Transverse colon (tissue), 4 donors: ENCODE measurements around the gene ZNF324.

Experiments used
- EP300 ChIP-seq: sonication (generic); formaldehyde crosslinking; IDR thresholded peaks from one replicate; pipeline ENCODE4 v1.6.1; 2017; ENCODE audit warnings: antibody characterized with exemption, low read depth
- POLR2A ChIP-seq: fragments of 450-650 bp; IDR thresholded peaks from one replicate; pipeline ENCODE4 v1.6.1; 2016; ENCODE audit warnings: antibody characterized with exemption, mild to moderate bottlenecking, moderate library complexity
- POLR2AphosphoS5 ChIP-seq, 3 donors: sonication (generic); formaldehyde crosslinking; IDR thresholded peaks; one replicate each; pipeline ENCODE4 v1.6.1; 2016; ENCODE audit warnings: antibody characterized with exemption in 3 of 3
- TF ChIP-seq, protein P1 (sequence below), 5 experiments: fragments of 200-600 bp in 3 of 5; fragments of 450-650 bp in 2 of 5; sonication (generic) in 3 of 5; IDR thresholded peaks; 1 replicate in 2 of 5; 2 replicates in 3 of 5; pipeline ENCODE4 v1.5.1; 2016 to 2017; ENCODE audit warnings: antibody characterized with exemption in 5 of 5, inconsistent platforms in 3 of 5, mild to moderate bottlenecking in 2 of 5, moderate library complexity in 1 of 5

GRCh38 chr19:58456111-58456510, 10.8 kb upstream of the ZNF324 start:
- TF ChIP-seq, protein P1, sequence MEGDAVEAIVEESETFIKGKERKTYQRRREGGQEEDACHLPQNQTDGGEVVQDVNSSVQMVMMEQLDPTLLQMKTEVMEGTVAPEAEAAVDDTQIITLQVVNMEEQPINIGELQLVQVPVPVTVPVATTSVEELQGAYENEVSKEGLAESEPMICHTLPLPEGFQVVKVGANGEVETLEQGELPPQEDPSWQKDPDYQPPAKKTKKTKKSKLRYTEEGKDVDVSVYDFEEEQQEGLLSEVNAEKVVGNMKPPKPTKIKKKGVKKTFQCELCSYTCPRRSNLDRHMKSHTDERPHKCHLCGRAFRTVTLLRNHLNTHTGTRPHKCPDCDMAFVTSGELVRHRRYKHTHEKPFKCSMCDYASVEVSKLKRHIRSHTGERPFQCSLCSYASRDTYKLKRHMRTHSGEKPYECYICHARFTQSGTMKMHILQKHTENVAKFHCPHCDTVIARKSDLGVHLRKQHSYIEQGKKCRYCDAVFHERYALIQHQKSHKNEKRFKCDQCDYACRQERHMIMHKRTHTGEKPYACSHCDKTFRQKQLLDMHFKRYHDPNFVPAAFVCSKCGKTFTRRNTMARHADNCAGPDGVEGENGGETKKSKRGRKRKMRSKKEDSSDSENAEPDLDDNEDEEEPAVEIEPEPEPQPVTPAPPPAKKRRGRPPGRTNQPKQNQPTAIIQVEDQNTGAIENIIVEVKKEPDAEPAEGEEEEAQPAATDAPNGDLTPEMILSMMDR (IDR thresholded peaks at IDR 0.05): no peak
- TF ChIP-seq POLR2A (no peak), EP300 (no peak), POLR2AphosphoS5 (IDR thresholded peaks at IDR 0.05) (no peak)
